PC-9 (cell line): ENCODE data around the gene MYBPC2. TPM values are rescaled to one million over a fixed set of nuclear protein-coding genes. Genes with fewer than 3 reads are reported as not detected.
A peak's percentile ranks its signal among the peaks of the same experiment; 100 is the strongest.

Source experiments
- BruUV-seq: library from RNA; stranded (reverse); fragments of 400-500 nt; replicated peaks from 2 replicates; lab custom pipeline; 2021; lab: Mats Ljungman, UMichigan
- CTCF ChIA-PET: fragments of 300-600 bp; sonication (Branson Sonifier 250); formaldehyde crosslinking; loops from one replicate; lab custom pipeline; 2022; ENCODE audit warnings: antibody characterized with exemption; lab: Charles Lee
- POLR2A ChIA-PET: fragments of 300-600 bp; sonication (Branson Sonifier 250); formaldehyde crosslinking; loops from one replicate; lab custom pipeline; 2022; ENCODE audit warnings: antibody characterized with exemption; ENCODE audit not compliant: unreplicated experiment; lab: Charles Lee
- DNase-seq, 2 experiments: peaks; one replicate each; pipeline versions ENCODE4 v3.0.0 to v3.0.0-alpha.2; 2015 to 2022; ENCODE audit warnings: mixed read lengths in 1 of 2
- H2AFZ ChIP-seq: fragments of 200-600 bp; sonication (generic); 2 replicates; pipeline ENCODE4 v1.8.1; 2017; ENCODE audit warnings: antibody characterized with exemption
- H3F3A ChIP-seq: fragments of 200-600 bp; sonication (generic); 2 replicates; pipeline ENCODE4 v1.8.1; 2017; ENCODE audit warnings: antibody characterized with exemption, mild to moderate bottlenecking, low read depth; ENCODE audit not compliant: insufficient read depth
- H3K27ac ChIP-seq: fragments of 200-600 bp; sonication (generic); 2 replicates; pipeline ENCODE4 v1.6.1; 2016; ENCODE audit warnings: mixed run types
- H3K27me3 ChIP-seq: fragments of 200-600 bp; sonication (generic); 2 replicates; pipeline ENCODE4 v1.6.1; 2016; ENCODE audit warnings: low read depth, mixed run types; ENCODE audit not compliant: insufficient read depth
- H3K36me3 ChIP-seq: fragments of 200-600 bp; sonication (generic); 2 replicates; pipeline ENCODE4 v1.6.1; 2016; ENCODE audit warnings: low read depth, mixed run types
- H3K4me1 ChIP-seq: fragments of 200-600 bp; sonication (generic); replicated peaks from 2 replicates; pipeline ENCODE4 v1.6.1; 2016; ENCODE audit warnings: mixed run types; ENCODE audit not compliant: insufficient read depth
- H3K4me2 ChIP-seq: fragments of 200-600 bp; sonication (generic); 2 replicates; pipeline ENCODE4 v1.6.1; 2017; ENCODE audit warnings: mixed run types
- H3K4me3 ChIP-seq: fragments of 200-600 bp; sonication (generic); 2 replicates; pipeline ENCODE4 v1.6.1; 2016; ENCODE audit warnings: mixed run types
- H3K79me2 ChIP-seq: fragments of 200-600 bp; sonication (generic); 2 replicates; pipeline ENCODE4 v1.6.1; 2017; ENCODE audit warnings: low read depth, mixed run types
- H3K9me2 ChIP-seq: fragments of 200-600 bp; sonication (generic); 2 replicates; pipeline ENCODE4 v1.8.1; 2017; ENCODE audit warnings: mild to moderate bottlenecking; ENCODE audit not compliant: insufficient read depth
- H3K9me3 ChIP-seq: fragments of 200-600 bp; sonication (generic); 2 replicates; pipeline ENCODE4 v1.8.1; 2016; ENCODE audit warnings: low read depth; ENCODE audit not compliant: insufficient read depth
- H4K20me1 ChIP-seq: fragments of 200-600 bp; sonication (generic); 2 replicates; pipeline ENCODE4 v1.8.1; 2017; ENCODE audit not compliant: insufficient read depth
- EZH2 ChIP-seq: fragments of 200-600 bp; sonication (generic); IDR thresholded peaks from 2 replicates; pipeline ENCODE4 v1.8.0; 2017; ENCODE audit warnings: antibody characterized with exemption, low read depth
- intact Hi-C: fragments of 100-400 bp; cut with micrococcal nuclease; formaldehyde crosslinking; loops from one replicate; pipeline ENCODE4 v1.10.0; 2022; ENCODE audit not compliant: unreplicated experiment
- total RNA-seq: library from RNA; stranded (reverse); gene quantifications from 2 replicates; pipeline ENCODE4 v1.2.3, GENCODE V29; 2021
- TF ChIP-seq, protein P1 (sequence below): fragments of 200-600 bp; sonication (generic); conservative IDR thresholded peaks from 2 replicates; pipeline ENCODE4 v1.6.1; 2017; ENCODE audit warnings: mixed run types, antibody characterized with exemption, mild to moderate bottlenecking, moderate library complexity

Gene MYBPC2
- total RNA-seq, 1 experiment from 2014 or later = not detected

DNA sequence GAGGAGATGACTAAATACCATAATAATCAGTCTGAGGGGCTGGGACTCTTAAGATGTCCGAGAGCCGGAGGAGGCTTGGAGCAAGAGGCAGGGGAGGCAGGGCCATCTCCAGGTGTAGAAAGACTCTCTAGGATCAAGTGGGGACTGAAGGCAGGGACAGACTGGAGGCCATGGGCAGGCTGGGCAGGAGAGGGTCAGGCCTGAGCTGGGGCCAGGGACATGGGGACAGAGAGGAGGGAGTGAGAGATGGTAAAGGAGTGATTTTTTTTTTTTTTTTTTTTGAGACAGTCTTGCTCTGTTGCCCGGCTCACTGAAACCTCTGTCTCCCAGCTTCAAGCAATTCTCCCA lies 76.1 kb downstream of the MYBPC2 start:
- Histone ChIP-seq H3K79me2 (no peaks in the 10 kb centered on the region), H3K4me2 (no peak overlapping the region), H3K9me2 (no peaks in the 10 kb centered on the region), H3K4me3 (no peak overlapping the region), H3K9me3 (no peaks in the 10 kb centered on the region), H2AFZ (no peak overlapping the region), H3K36me3 (no peaks in the 10 kb centered on the region), H3K27me3 (no peaks in the 10 kb centered on the region), H3K27ac (no peak overlapping the region), H4K20me1 (no peaks in the 10 kb centered on the region), H3F3A (no peaks in the 10 kb centered on the region; the same call in 1 of the 2 replicates), H3K4me1 (peaks cover 6% of the 10 kb centered on the region)
- intact Hi-C loops = no loop called here
- TF ChIP-seq, protein P1, sequence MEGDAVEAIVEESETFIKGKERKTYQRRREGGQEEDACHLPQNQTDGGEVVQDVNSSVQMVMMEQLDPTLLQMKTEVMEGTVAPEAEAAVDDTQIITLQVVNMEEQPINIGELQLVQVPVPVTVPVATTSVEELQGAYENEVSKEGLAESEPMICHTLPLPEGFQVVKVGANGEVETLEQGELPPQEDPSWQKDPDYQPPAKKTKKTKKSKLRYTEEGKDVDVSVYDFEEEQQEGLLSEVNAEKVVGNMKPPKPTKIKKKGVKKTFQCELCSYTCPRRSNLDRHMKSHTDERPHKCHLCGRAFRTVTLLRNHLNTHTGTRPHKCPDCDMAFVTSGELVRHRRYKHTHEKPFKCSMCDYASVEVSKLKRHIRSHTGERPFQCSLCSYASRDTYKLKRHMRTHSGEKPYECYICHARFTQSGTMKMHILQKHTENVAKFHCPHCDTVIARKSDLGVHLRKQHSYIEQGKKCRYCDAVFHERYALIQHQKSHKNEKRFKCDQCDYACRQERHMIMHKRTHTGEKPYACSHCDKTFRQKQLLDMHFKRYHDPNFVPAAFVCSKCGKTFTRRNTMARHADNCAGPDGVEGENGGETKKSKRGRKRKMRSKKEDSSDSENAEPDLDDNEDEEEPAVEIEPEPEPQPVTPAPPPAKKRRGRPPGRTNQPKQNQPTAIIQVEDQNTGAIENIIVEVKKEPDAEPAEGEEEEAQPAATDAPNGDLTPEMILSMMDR = no peak
- TF ChIP-seq EZH2 = no peak
- TSS peak; percentile 71 for BruUV-seq
- ChIA-PET POLR2A (no interaction called here), CTCF (no interaction called here)
- DNase-seq = no peak

DNA sequence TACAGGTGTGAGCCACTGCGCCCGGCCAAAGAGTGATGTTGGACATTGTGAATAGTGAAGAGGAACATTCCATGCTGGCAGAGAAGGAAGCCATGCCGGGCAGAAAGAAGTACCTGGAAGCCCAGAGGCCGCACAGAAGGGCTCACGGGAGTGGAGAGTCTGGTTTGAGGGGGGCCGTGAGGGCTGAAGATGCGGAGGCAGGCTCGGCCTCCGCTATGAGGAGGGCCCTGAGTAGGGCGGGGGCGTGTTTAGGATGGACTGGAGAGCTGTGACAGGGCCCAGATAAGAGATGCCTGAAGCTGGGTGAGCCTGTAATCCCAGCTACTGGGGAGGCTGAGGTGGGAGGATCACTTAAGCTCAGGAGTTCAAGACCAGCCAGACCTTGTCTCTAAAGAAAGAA lies 76.7 kb downstream of the MYBPC2 start:
- Histone ChIP-seq H3K9me3 (no peaks in the 10 kb centered on the region), H3K9me2 (no peaks in the 10 kb centered on the region), H2AFZ (no peak overlapping the region), H3K4me3 (no peak overlapping the region), H3K4me1 (peaks cover 6% of the 10 kb centered on the region), H3K27ac (no peak overlapping the region), H3F3A (no peaks in the 10 kb centered on the region; the same call in 1 of the 2 replicates), H3K79me2 (no peaks in the 10 kb centered on the region), H3K4me2 (no peak overlapping the region), H3K36me3 (no peaks in the 10 kb centered on the region), H3K27me3 (no peaks in the 10 kb centered on the region), H4K20me1 (no peaks in the 10 kb centered on the region)
- no TSS peak for BruUV-seq
- ChIA-PET CTCF (no interaction called here), POLR2A (interaction anchor here (0.6 kb wide), 1 partner anchor 645 kb away, joined by 3 read pairs; no protein-coding TSS in a partner anchor)
- no peak for DNase-seq
- intact Hi-C loops = no loop called here
- no peak for TF ChIP-seq EZH2
- TF ChIP-seq, protein P1 = no peak

DNA sequence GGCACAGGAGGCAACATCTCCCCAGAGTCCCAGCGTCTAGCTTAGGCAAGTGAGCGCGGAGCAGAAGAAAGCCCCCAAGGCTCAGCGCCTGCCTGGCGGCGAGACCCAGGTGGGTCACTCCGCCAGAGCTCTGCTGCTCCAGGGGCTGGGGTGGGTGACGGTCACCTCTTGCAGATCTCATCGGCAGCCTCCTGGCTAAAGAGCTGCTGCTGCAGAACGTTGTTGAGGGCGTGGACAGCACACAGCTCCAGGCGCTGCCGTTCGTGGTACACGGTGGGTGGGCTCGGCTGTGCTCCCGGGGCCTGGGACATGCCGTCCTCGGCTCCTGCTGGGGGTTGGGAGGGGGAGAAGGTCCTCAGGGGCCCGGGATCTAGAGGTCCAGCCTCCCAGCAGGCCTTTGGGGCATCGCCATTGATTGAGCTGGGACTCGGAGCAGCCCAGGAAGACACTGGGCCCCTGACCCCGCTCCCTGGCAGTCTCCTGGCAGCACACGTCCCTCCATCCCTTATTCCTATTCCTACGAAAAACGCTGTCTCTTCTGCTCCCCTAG lies 77.5 kb downstream of the MYBPC2 start:
- Histone ChIP-seq H3K4me1 (peaks cover 6% of the 10 kb centered on the region), H3K79me2 (no peaks in the 10 kb centered on the region), H3K9me3 (no peaks in the 10 kb centered on the region), H3K27me3 (no peaks in the 10 kb centered on the region), H3K4me3 (peak overlapping the region; percentile 65; the same call in 1 of the 2 replicates), H3K4me2 (peak overlapping the region; percentile 73), H3K9me2 (no peaks in the 10 kb centered on the region), H3K27ac (no peak overlapping the region), H4K20me1 (no peaks in the 10 kb centered on the region), H3F3A (no peaks in the 10 kb centered on the region; the same call in 1 of the 2 replicates), H3K36me3 (no peaks in the 10 kb centered on the region), H2AFZ (no peak overlapping the region; the same call in 1 of the 2 replicates)
- BruUV-seq = no TSS peak
- no peak for DNase-seq
- intact Hi-C loops = loop anchor here (2.0 kb wide), 1 partner anchor 133 kb away; the partner anchor contains the start of gene NR1H2
- ChIA-PET POLR2A (interaction anchor here (0.6 kb wide), 1 partner anchor 645 kb away, joined by 3 read pairs; no protein-coding TSS in a partner anchor), CTCF (no interaction called here)
- TF ChIP-seq EZH2 = no peak
- TF ChIP-seq, protein P1 = no peak
